ENCODE measurements around the gene HLA-DMB. TPM values are rescaled to one million over a fixed set of nuclear protein-coding genes. Genes with fewer than 3 reads are reported as not detected.

The HLA-DMB gene
- total RNA-seq, 1 donor from 2014 or later, result 1.3 TPM

Other genes starting within 250 kb of the HLA-DMB start
- 1.0 and 1.7 TPM in 2 replicates for gene HLA-DQA2, start 199.6 kb downstream of the HLA-DMB start, total RNA-seq
- 0.25 and 0.30 TPM in 2 replicates for gene HLA-DQB2, start 177.5 kb downstream of the HLA-DMB start, total RNA-seq
- 3.1 and 3.6 TPM in 2 replicates for gene HLA-DOB, start 124.0 kb downstream of the HLA-DMB start, total RNA-seq
- 142 and 162 TPM in 2 replicates for gene TAP2, start 102.3 kb downstream of the HLA-DMB start, total RNA-seq
- gene PSMB8, start 97.0 kb downstream of the HLA-DMB start, total RNA-seq, result 352 and 368 TPM in 2 replicates
- gene TAP1, start 87.3 kb downstream of the HLA-DMB start, total RNA-seq, result 276 and 278 TPM in 2 replicates
- 262 and 265 TPM in 2 replicates for gene PSMB9, start 86.8 kb downstream of the HLA-DMB start, total RNA-seq
- gene HLA-DMA, start 12.1 kb upstream of the HLA-DMB start, total RNA-seq, result 15.9 and 19.0 TPM in 2 replicates
- 295 and 306 TPM in 2 replicates for gene BRD2, start 27.6 kb upstream of the HLA-DMB start, total RNA-seq
- 0.28 and 0.37 TPM in 2 replicates for gene HLA-DOA, start 68.6 kb upstream of the HLA-DMB start, total RNA-seq
- gene HLA-DPA1, start 132.6 kb upstream of the HLA-DMB start, total RNA-seq, result 57.1 and 58.9 TPM in 2 replicates
- gene HLA-DPB1, start 135.0 kb upstream of the HLA-DMB start, total RNA-seq, result 11.8 and 12.6 TPM in 2 replicates

All from activated T-helper 2 cell treated with anti-CD3 and anti-CD28 coated beads, Interferon-gamma antibody, Interleukin-2, Interleukin-4, amounts not matched to agents 10 μg/mL and 5 μg/mL and 100 μg/mL, durations not matched to agents 14 hours and 24 hours and 36 hours (primary cell).